TTC549 (cell line): ENCODE results near the gene TRAPPC12.
"Not testable (repeated sequence)": the region's sequence is repeated elsewhere in the genome, so short reads cannot be mapped to it uniquely, and the experiment has no call there.

ENCODE experiments used
- FAIRE-seq: peaks from 2 replicates; lab custom pipeline; 2012; peaks lifted over from hg19 to GRCh38; lab: Jason Lieb, UNC

The TRAPPC12 gene

DNA sequence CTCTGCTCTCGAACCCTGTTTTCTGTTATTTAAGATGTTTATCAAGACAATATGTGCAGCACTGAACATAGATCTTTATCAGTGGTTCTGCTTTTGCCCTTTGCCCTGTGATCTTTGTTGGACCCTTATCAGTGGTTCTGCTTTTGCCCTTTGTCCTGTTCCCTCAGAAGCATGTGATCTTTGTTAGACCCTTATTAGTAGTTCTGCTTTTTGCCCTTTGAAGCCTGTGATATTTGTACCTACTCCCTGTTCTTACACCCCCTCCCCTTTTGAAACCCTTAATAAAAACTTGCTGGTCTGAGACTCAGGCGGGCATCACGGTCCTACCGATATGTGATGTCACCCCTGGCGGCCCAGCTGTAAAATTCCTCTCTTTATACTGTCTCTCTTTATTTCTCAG is 135.9 kb downstream of the TRAPPC12 start:
- not testable (repeated sequence) for FAIRE-seq

DNA sequence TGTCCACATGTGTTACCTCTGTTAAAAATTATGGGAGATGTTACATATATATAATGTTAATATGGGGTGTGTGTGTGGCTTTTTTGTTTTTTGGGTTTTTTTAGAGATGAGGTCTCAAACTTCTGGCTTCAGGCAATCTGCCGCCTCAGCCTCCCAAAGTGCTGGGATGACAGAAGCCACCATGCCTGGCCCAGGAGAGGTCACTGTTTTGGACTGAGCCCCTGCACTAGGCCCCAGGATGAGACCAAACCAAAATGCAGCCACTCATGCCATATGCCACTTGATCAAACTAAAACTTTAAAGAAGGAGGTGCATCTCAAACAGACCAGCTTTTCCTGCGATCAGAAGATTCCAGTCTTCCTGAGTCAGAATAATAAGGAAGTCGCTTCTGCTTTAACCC is 137.3 kb downstream of the TRAPPC12 start:
- FAIRE-seq, result no peak

DNA sequence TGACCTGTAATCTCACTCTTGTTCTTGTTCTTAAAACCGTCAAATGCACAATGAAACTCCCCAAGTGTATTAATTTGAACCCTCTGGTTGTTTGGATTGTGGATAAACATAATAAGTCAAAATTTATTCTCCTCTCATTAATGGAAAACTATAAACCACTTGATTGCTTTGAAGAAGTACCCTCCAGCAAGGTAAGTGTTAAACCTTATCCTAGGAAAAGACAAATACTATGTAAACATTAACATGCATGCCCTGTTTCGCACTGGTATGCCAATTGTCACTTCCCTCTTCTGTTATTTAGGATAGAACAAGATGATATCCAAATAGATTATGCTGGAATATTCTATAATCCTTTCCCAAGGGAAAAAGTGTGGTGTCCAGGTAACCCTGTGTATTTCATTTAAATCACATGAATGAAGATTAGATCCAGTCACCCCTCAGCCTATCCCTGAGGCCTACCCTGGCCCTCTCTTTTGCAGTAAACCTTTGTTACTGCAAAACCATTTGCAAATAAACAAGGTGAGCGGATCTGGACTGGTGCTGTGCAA is 138.5 kb downstream of the TRAPPC12 start:
- no peak for FAIRE-seq

DNA sequence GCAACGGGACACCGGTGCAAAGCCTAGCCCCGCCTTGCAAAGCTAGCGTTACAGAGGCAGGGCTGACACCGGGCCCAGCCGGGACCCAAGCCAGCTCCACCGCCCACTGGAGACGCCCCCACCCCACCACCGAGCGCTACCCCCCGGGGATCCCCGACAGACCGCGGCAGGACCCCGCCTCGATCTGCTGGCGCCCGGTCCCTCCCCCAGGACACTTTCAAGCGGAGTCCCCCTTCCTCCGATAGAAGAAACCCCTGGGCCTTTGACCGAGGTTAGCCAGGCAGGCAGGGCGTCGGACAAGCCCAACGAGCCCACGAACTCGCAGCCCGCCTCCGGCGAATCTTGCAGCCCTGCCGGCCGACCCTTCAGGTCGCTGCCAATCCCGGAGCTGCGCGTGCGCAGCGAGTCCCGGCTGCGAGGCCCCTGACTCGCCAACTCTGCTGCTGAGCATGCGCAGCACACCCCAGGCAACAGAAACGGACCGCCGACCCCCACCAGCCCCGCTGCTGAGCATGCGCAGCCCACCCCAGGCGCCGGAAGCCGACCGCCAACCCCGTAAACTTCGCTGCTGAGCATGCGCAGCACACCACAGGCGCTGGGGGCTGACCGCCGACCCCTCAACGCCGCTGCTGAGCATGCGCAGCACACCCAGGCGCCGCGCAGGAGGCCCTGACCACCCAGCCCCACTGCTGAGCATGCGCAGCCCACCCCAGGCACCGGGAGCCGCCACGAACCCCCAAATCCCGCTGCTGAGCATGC is 139.2 kb downstream of the TRAPPC12 start:
- no peak for FAIRE-seq

DNA sequence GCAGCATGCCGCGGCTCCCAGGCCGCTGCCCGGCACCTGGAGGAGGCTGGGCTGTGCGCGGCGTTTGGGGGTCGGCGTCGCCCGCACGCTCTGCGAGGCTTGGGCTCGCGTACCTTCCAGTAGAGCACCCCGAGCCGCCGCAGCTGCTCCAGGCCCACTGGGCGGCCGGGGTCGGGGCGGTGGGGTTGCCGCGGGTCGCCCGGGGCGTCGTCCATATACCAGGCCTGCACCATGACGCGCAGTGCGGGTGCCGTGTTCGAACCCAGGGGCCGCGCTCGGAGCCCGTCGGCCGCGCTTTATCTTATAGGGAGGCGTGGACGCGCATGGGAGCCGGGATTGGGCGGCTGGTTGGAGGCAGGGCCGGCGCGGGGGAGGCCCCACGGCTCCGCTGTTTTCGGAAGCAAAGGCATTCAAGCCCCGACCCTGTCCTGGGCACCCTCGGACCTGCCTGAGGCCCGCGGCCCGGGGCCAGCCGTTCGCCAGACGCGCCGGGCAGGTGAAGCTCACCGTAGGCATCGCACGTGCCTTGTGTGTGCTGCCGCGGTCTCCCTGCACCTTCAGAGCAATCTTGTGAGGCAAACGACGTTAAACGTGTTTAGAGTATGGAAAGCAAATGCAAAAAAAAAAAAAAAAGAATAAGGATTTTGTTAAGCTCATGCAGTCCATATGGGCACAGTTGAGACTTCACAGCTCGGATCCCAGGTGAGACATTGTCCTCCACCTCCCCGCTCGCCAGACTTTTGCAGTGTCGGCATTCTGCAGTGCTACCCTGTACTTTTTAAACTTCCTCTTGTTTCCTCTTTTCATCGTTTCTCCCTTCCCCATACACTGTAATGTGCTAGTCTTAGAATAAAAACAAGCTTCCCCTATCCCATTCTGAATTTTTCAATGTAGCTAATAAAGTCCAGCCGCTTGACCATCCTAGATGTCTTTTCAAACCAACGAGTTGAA is 140.0 kb downstream of the TRAPPC12 start, which contains the start of gene ADI1:
Gene ADI1 (minus strand): TSS at position 277 of the 951 bp plus-strand sequence. CDS start 44 bp downstream, at position 233.
- FAIRE-seq, result no peak

DNA sequence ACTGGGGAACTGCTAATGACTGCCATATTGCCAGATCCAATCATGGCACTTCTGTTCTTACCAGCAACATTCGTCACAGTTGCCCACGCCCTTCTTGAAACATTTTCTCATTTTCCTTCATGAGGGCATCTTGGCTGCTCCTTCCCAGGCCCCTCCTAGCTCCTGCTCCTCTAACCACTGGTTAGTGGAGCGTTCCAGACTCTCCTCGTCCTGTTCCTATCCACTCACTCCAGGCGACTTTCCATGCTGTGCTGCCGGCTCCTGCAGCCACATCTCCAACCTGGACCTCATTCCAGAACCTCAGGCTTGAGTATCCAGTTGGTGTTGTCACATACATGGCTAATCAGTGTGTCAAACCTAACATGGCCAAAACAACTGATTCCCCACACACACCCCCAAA is 141.1 kb downstream of the TRAPPC12 start:
- no peak for FAIRE-seq

DNA sequence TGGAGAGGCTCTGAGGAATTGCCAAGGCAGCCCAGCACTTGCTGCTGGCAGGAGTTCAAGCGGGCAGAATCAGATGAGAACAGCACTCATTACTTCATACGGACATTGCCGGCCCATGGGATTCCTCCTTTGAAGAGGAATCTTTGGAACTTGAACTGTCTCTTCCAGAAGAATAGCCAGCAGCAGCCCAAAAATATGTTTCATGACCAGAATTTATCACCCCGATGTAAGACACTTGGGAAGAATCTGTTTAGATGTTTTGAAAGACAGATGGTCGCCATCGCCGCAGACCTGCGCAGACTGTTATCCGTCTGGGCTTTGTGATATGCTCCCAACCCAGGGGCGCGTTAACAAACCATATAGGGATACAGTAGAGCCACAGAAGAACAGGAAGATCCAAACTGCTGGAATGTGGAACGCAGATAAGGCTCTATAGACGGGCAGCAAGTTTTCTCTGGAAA is 143.5 kb downstream of the TRAPPC12 start:
- no peak for FAIRE-seq

DNA sequence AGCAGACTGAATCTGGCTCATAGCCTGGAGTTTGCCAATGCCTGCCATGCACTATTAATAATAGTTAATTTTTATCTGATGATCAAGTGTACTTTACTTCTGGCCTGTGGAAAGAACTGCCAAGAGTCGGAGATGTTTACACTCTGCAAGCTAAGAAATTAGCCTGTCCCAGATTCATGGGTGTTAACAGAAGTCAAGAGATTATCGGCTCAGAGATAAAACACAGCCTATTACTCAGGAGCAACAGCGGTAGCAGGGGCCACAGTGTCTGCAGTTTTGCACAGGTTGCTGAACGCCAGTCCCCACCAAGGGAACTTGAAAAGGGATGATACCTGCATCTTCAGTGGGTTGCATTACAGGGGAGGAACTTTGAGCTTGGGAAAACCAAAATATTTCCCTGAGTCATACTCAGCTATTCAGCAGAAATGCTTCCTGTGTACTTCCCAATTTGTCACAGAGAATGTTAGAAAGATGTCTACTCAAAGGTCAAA is 144.1 kb downstream of the TRAPPC12 start:
- FAIRE-seq, result no peak

DNA sequence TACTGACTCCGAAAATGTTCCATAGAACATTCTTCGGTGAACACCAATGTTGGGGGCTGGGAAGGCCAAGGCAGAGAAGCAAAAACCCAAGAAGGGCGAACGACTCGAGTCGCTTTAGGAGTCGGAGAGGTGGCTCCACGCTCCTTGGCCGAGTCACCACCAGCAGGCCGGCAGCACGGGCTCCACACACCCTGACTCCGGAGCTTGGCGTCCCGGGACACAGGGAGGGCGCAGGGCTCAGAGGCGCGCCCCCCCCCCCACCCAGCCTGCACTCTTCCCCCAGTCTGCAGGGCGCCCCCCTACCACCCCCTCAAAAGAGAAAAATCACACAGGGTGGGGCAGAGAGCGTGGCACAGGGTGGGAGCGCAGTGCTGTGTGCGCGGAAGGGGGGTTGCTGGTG is 147.4 kb downstream of the TRAPPC12 start:
- FAIRE-seq, result no peak

DNA sequence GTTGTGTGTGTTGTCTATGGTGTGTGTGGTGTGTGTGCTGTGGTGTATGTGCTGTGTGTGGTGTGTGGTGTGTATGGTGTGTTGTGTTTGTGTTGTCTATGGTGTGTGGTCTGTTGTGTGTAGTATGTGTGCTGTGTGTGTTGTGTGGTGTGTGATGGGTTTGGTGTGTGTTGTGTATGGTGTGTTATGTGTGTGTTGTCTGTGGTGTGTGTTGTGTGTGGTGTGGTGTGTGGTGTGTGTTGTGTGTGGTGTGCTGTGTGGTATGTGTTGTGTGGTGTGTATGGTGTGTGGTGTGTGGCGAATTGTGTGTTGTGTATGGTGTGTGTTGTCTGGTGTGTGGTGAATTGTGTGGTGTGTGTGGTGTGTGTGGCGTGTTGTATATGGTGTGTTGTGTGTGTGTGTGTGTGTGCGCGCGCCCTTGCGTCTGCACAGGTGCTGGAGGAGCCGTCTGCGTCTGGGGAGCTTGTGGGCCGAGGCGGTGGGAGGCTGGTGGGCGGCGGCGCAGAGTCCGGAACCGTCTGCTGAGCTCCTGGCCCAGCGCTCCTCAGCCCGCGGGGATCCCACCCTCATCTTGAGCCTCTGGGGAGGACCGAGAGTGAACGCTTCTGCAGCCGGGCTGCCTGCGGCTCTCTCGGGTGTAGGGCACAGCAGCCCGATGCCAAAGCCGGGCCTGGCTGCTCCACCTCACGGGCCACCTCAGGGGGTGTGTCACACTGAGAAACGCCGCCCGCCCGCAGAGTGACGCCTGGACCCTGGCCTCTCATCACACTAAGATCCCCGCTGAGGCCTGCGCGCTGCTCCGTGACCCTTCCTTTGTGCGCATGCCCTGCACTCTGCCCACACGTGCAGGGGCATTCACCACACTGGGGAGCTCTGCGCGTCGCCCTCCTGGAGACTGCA is 148.6 kb downstream of the TRAPPC12 start:
- no peak for FAIRE-seq
